HG02981 (cell line): Measurements from ENCODE around the gene CLIC2.

Source experiments
- ATAC-seq: cut with Tn5 transposase; IDR thresholded peaks from one replicate; pipeline ENCODE4 v1.9.1; 2021; ENCODE audit warnings: mild to moderate bottlenecking, moderate library complexity; ENCODE audit not compliant: unreplicated experiment

The CLIC2 gene

DNA sequence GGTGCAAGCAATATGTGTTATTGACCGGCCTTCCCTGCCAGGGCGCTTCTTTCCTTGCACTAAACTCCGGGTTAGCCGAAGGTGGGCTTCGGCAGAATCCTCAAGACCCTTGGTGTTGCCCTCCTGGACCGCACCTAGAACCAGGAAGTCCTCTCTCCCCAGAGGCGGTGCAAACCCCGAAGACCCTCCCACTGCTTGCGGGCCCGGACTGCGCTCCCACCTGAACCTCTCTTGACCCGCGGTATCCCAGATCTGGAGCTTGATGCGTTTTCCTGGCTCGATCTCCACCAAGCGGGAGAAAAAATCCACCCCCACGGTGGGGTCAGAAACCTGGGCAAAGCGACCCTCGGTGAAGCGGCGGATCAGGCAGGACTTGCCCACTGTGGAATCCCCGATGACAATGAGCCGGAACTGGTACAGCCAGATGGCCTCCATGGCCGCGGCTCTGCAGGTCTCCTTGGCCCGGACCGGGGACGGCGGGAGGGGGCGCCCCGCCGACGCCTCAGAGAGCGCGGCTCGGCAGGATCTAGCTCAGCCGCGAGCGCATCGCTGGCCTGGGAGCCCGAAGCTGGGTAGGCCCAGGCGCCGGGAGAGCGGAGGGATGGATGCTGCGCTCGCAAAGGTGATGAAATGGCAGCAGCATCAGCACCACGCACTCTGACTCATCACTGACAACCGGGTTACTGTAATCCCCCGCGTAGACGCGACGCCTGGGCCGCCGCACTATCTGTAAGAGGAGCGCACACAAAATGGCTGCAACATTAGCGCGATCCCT is 70.4 kb downstream of the CLIC2 start, which contains the start of gene RAB39B:
Gene RAB39B (minus strand): TSS at position 638 of the 775 bp plus-strand sequence. CDS start 203 bp downstream, at position 435.
- ATAC-seq, result peak; percentile 95

DNA sequence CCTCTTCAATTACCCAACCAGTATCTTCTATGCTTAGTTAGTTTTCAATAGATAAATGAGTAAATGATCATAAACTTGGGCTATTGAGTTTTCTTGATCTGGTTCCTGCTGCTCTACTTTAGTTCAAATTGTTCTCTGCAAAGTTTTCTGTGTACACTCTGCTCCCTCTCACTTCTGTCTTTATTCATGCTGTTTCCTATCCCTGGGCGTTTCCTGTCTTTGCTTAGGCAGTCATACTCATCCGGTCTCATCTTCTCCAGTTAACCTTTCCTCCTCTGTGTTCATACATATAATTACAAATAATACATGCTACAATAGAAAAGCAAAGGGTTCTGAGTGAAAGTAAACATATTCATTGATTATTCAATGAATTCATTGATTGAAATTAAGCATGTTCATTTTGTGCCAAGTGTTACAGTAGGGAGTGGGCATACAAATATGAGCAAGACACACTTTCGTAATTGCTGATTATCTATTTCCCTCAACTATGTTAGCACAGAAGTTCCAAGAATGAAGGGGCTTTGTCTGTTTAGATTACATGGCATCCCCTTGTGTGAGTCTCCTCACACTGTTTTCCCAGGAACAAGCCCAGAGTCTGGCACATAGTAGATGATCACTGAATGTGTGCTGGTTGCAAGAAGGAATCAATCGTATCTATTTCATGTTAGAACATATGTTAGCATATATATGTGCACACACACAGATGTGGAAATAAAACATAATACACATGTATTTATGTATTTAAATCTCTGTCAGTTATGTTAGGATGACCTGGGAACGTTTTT is 71.3 kb downstream of the CLIC2 start:
- ATAC-seq, result no peak

DNA sequence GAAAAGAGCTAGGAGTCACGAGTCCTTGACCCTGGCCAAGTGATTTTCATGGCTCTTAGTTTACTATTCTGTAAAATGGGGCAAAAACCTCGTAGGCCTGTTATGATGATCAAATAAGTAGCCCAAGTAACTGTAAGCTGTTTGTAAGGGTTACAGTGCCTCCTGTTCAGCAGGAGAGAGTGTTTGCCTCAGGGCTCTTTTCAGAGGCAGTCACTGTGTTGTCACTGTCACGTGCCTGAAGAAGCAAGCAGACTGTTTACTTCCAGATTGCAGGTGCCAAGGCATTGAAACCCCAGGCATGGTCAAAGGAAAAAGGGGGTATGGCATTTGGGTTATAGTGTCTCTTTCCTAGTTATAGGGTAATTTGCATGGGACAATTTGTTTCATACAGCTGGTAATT is 74.7 kb downstream of the CLIC2 start:
- ATAC-seq, result no peak

DNA sequence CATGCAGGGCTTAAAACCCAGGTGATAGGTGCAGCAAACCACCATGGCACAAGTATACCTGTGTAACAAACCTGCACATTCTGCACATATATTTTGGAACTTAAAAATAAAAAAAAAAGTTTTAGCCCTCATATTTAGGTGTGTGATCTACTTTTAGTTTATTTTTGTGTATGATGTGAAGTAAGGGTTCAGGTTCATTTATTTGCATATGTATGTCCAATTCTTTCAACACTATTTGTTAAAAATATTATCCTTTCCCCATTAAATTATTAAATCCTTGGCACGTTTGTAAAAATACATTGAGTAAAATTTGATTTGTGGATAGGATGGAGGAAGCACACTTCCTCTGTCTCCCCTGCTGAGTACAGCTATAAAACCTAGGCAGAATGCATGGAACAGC is 83.0 kb downstream of the CLIC2 start:
- no peak for ATAC-seq

DNA sequence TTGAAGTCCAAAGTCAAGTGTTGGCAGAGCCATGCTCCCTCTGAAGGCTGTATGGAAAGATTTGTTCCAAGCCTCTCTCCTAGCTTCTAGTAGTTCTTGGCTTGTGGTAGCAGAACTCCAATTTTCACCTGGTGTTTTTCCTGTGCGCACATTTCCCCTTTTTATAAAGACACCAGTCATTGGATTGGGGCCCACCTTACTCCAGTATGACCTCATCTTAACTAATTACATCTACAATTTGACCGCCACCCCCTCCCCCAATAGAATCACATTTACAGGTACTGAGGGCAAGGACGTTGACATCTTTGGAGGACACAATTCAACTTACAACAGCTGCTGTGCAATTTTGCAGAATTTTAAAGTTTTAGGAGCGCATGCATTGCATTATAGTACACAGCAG is 86.9 kb downstream of the CLIC2 start:
- ATAC-seq, result no peak

DNA sequence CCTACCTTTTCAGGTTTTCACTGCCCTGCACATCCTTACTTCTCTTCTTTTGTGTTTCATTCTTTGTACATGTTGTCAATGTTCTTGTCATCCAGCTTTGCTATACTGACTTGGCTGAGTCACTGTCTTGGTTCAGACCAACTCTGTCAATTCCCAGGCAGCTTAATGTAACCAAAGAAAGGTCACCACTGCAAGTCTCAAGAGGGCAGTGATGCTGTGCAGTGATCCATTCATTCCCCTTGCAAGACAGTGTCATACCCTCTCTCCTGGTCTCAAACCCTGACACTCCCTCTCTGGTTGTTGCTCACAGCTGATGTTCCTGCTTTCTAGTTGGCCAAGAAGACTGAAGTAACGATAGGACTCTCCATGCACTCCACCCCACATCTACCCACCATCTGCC is 87.7 kb downstream of the CLIC2 start:
- ATAC-seq, result no peak

DNA sequence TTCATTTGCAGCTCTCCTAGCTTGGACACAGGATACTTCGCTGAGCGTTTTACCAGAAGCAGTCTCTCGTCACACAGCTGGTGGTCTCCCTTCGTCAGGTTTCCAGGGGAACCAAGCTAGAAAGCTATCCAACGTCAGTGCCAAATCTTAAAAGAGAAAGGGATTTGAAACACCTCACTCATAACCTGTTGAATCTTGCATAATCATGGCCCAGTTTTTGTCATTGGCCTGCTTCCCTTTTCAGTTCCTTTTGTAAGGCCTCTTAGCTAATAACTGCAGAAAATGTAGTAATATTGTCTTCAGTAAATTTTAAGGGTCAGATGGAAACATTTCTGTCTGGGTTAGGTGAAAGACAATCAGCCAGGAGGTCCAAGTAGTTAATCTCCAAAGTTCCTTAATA is 92.1 kb downstream of the CLIC2 start:
- no peak for ATAC-seq

DNA sequence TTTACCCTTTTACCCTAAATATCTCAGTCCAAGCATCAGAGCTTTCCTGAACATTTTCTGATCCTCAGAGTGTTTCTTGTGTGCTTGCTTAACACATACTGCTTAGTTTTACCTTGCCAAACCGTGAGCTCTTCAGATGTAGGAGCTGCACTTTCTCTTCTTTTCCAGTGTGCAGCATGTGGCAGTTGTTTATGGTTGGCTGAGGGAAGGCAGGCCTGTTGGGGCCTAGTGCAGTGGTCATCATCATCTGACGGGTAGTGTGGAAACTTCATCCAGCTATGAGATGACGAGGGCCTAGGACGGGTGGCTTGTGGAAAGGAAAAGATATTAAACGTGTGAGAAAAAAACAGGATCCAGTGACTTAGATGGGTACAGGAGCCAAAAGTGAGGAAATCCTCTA is 96.7 kb downstream of the CLIC2 start:
- ATAC-seq, result no peak

DNA sequence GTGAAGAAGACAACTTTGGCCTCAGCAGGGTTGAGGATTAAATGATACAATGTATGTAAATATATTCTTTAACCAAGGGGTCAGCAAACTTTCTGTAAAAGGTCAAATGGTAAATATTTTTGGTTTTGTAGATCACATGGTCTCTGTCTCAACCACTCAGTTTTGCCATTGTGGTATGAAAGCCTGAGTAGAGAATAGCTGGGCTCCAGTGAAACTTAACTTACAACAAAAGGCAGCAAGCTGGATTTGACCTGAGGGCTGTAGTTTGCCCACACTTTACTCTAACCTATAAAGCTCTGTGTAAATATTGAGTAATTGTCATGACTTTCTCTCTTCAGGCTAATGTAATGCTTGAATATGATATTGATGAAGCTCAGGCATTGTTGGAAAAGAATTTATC is 98.5 kb downstream of the CLIC2 start:
- no peak for ATAC-seq

DNA sequence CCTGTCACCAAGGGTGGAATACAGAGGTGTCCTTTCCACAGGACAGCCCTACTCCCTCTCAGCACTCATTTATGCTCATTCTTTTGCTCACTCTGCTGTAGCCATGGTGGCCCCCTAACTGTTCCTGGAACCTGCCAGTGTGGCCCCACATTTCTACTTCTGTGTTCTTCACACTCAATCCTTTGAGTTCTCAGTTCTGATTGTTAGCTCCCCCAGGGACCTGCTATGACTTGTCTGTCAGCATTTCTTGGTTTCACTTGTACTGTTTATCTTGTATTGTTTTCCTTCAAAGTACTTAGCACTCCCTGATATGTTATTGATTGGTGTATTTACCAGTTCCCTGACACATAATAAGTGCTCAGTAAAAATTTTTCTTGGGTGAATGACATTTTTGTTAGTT is 103.3 kb downstream of the CLIC2 start:
- ATAC-seq, result peak; percentile 80
